GM12891 (cell line): ENCODE data around the gene NHLRC2.

ENCODE experiments used
- POLR2A ChIP-seq: IDR thresholded peaks from 2 replicates; pipeline ENCODE4 v1.6.1; 2011; ENCODE audit warnings: low read depth, low read length, control low read depth
- TAF1 ChIP-seq: IDR thresholded peaks from 2 replicates; pipeline ENCODE4 v1.6.1; 2011; ENCODE audit warnings: low read depth, low read length, control low read depth

- TF ChIP-seq POLR2A (no peak), TAF1 (no peak)
These were observed 83.3 kb downstream of the NHLRC2 start for GRCh38 chr10:113937756-113938155.
